Inflammatory macrophage (primary cell): ENCODE measurements around the gene PTPN11.
"Not testable (repeated sequence)": the region's sequence is repeated elsewhere in the genome, so short reads cannot be mapped to it uniquely, and the experiment has no call there.

Source experiments
- DNase-seq, 2 donors: peaks; one replicate each; pipeline ENCODE4 v3.0.0-alpha.2; 2020 to 2022

The PTPN11 gene

DNA sequence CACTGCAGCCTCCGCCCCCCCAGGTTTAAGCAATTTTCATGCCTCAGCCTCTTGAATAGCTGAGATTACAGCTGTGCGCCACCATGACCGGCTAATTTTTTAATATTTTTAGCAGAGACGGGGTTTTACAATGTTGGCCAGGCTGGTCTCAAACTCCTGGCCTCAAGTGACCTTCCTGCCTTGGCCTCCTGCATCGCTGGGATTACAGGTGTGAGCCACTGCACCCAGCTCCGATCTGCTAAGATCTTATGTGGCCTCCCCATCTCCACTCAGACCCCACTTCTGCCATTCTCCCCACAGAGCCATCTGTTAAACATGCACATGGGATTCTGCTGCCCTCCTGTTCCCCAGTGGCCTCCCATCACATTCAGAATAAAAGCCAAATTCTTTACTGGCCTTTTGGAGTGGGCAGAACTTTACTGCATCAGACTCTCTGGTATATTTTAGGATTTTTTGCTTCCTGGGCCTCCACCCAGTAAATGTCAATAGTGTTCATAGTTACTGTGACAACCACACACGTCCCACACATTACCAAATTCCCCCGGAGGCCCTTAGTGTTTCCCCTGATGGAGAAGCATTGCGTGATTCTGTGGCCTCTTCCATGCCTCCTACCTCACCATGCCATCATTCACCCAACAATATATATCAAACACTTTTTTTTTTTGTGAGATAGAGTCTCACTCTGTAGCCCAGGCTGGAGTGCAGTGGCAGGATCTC, 96.3 kb downstream of the PTPN11 start:
- peak in 1 of 2 donors; percentile 12 for DNase-seq

- no peak for DNase-seq
Observed at GRCh38 chr12:112515868-112516267, 97.1 kb downstream of the PTPN11 start.

- DNase-seq: no peak
Observed at GRCh38 chr12:112517730-112518364, 99.1 kb downstream of the PTPN11 start.

- DNase-seq: no peak
Observed at GRCh38 chr12:112518365-112518735, 99.6 kb downstream of the PTPN11 start.

DNA sequence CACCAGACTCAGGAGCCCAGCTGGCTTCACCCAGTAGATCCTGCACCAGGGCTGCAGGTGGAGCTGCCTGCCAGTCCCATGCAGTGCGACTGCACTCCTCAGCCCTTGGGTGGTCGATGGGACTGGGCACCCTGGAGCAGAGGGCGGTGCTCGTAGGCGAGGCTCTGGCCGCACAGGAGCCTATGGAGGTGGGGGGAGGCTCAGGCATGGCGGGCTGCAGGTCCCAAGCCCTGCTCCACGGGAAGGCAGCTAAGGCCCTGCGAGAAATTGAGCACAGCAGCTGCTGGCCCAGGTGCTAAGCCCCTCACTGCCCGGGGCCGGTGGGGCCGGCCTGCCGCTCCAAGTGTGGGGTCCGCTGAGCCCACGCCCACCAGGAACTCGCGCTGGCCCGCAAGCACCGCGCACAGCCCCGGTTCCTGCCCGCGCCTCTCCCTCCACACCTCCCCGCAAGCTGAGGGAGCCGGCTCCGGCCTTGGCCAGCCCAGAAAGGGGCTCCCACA, 101.1 kb downstream of the PTPN11 start:
- not testable (repeated sequence) for DNase-seq

DNA sequence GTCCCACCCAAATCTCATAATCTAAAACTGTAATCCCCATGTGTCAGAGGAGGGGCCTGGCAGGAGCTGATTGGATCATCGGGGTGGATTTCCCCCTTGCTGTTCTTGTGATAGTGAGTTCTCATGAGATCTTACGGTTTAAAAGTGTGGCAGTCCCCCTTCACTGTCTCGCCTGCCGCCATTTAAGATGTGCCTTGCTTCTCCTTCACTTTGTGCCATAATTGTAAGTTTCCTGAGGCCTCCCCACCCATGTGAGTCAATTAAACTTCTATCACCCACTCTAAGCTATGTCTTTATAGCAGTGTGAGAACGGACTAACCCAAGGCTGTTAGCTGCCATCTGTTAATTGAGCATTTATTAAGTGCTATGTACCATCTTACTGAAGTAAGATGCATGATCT, 105.1 kb downstream of the PTPN11 start:
- no peak for DNase-seq

DNA sequence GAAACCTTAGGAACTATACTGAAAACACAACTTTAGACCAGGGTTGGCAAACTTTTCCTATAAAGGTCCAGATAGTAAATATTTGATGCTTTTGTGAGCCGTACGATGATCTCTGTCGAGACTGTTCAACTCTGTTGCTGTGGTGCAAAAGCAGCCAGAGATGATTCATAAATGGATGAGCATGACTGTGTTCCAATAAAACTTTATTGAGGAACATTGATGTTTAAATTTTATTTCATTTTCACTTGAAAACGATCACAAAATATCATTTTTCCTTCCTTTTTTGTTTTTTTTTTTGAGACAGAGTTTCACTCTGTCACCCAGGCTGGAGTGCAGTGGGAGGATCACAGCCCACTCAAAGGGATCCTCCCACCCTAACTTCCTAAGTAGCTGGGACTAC, 105.5 kb downstream of the PTPN11 start:
- DNase-seq: no peak

DNA sequence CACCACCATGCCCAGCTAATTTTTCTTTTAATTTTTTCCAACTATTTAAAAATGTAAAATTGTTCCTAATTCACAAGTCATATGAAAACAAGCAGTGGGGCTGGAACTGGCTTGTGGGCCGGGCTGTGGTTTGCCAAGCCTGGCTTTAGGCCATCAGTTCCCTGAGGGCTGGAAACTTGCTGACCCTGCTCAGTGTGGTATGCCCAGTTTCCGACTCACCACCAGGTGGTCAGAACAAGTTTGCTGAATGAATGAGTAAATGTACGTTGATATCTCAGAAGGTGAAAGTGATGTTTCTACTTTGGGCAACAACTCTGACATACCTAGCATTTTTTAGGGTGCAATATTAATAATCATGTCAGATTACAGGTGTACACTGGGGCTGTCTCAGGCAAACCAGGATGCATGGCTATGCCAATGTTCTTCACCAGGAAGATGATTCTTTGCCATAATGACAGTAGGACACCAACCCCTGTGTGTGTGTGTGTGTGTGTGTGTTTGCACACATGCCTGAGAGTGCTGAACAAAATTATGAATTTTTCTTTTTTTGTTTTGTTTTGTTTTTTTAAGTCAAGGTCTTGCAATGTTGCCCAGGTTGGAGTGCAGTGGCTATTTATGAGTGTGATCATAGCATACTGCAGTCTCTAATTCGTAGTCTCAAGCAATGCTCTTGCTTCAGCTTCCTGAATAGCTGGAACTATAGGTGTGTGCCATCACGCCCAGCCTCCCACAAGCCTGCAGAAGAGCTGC, 106.1 kb downstream of the PTPN11 start:
- DNase-seq: no peak

DNA sequence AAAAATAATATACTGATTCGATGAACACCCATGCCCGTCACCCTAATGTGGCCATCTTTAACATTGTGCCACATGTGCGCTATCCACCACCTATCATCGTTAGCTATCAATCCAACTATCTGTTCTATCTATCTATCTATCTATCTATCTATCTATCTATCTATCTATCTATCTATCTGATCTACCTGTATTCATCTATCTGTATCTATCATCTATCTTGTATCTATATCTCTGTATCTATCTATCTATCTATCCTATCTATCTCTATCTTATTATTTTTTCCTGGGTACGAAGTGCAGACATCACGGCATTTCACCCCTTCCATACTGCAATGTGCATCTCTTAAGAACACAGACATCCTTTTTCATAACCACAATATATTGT, 106.7 kb downstream of the PTPN11 start:
- no peak for DNase-seq

DNA sequence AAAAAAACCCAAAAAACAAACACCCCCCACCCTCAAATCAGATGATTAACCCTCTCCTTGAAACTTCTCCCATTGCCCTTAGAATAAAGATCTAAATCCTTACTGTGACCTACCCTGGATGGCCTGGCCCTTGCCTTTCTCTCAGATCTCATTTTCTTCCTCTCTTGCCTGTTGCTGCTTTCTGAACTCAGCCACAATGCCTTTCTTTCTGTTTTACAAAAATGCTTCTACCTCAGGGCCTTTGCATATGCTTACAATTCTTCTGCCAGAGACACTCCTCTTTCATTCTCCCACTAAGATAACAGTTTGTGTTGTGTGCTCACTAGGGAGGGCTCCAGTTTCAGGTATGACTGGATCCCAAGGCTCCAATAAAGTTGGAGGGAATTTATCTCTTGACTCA, 108.3 kb downstream of the PTPN11 start:
- DNase-seq: no peak

GRCh38 chr12:112527501-112527900, 108.8 kb downstream of the PTPN11 start:
- DNase-seq: no peak

- no peak for DNase-seq
Observed at GRCh38 chr12:112528521-112528920, 109.8 kb downstream of the PTPN11 start.

GRCh38 chr12:112530941-112531340, 112.2 kb downstream of the PTPN11 start:
- DNase-seq: no peak

DNA sequence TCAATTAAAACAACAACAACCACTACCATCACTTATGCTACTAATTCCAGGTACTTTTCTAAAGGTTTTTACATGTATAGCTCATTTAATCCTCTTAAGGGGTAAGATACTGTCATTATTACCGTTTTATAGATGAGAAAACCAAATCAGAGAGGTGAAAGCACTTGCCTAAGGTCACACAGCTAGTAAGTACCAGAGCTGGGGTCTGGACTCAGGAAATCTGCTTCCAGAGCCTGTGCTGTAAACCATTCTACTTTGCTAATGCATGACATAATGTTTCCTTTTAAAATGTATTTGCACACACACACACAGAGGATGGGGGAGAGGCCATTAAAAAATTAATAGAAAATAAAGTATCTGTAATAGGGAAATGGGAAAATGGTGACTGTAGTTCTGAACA, 113.4 kb downstream of the PTPN11 start:
- DNase-seq: no peak

DNA sequence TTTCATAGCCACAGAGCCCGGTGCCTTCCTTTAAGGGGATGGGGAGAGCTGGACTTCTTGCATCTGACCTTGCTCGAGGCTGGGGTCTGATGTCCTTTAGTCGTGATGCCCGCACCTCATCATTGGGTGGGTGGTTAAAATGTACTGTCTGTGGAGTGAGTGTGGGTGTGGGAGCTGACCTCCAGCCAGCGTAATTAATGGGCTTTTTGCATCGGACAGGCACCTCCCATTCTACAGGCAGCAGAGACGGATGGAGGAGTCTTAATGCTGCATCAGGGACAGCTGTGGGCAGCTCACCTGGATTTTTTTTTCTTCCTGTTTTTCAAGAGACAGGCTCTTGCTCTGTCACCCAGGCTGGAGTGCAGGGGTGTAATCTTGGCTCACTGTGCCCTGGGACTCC, 114.8 kb downstream of the PTPN11 start:
- DNase-seq: no peak

DNA sequence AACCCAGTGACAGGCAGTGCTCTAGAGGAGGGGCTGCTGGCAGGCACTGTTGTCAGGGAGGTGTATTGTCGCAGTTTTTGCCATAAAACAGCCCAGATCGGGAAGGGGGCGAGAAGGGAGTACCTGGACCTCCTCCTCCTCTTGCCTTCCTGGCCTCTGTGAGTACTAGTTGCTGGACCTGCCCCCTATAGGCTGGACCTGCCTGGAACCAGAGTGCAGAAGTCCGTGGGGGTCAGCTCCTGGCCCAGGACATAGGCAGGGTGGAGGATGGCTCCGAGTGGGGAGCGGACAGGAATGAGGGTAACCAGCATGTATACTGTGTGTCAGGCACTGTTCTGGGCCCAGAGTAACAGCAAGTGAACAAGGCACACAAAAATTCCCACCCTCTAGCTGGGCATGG, 116.3 kb downstream of the PTPN11 start:
- DNase-seq: no peak

DNA sequence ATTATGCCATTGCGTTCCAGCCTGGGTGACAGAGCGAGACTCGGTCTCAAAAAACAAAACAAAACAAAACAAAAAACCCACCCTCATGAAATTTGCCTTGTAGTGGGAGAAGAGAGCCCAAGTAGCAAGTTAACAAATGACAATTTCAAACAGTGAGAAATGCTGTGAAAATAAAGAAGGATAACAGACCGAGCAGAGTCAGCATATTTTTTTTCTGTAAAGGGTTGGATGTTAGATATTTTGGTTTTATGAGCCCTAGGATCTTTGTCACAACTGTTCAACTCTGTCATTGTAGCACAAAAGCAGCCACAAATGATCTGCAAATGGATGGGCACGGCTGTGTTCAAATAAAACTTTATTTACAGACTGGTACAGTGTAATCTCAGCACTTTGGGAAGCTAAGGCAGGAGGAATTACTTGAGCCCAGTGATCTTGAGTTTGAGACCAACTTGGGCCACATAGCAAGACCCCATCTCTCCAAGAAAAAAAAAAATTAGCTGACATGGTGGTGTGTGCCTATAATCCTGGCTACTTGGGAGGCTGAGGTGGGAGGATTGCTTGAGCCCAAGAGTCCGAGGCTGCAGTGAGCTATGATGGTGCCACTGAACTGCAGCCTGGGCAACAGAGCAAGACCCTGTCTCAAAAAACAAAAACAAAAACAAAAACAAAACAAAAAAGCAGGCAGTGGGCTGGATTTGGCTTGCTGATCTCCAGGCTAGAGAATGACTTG, 117.1 kb downstream of the PTPN11 start:
- no peak for DNase-seq

DNA sequence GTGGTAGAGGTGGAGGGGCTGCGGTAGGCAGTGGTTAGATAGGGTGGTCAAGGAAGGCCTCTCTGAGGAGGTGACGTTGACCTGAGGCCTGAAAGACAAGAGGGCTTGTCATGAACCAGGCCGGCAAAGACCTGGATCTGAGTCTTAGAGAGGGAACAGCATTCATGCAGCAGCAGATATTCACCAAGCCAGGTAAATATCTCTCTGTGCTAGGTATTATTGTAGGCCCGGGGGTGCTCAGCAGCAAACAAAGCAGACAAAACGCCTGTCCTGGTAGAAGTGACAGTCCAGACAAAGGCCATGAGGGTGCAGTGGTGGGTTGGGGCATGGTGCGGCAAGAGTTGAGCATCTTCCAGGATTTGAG, 117.6 kb downstream of the PTPN11 start:
- DNase-seq: no peak

DNA sequence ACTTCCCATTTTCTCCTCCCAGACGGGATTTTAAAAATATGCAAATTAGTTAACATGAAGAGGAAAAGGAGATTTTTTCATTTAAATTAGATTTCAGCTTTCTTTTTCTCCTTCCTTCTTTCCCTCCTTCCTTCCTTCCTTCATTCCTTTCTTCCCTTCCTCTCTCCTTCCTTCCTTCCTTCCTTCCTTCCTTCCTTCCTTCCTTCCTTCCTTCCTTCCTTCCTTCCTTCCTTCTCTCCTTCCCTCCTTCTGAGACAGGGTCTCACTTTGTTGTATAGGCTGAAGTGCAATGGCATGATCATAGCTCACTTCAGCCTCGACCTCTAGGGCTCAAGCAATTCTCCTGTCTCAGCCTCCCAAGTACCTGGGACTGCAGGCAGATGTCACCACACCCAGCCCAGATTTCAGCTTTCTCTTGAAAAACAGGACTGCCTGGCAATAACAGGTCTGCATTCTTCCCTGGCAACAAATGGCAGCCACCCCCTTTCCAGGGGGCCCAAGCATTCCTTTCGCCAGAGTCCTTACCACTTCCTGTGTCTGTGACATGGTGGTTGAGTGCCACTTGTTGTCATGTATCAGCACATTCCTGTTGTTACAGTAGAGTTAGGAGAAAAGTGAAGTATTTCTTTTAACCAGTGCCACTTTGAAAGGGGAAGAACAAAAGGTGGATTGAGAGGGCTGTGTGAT, 119.1 kb downstream of the PTPN11 start:
- no peak for DNase-seq

GRCh38 chr12:112538740-112539139, 120.0 kb downstream of the PTPN11 start:
- no peak for DNase-seq

DNA sequence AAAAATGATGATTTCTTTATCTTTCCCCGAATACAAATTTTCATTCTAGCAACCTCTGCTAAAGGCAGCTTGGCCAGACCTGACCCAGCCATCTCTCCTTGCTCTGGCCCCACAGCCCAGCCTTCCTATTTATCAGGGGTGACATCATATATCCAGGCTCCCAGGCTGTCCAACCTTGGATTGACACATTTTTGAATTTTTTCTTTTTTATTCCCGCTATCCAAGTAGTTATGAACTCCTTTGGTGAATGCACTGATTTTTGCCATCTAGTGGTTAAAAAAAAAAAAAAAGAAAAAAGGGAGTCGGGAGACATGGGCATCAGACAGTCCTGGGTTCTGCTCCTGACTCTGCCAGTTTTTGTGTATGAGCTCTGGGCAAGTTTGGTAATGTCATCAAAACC, 120.5 kb downstream of the PTPN11 start:
- DNase-seq: no peak

DNA sequence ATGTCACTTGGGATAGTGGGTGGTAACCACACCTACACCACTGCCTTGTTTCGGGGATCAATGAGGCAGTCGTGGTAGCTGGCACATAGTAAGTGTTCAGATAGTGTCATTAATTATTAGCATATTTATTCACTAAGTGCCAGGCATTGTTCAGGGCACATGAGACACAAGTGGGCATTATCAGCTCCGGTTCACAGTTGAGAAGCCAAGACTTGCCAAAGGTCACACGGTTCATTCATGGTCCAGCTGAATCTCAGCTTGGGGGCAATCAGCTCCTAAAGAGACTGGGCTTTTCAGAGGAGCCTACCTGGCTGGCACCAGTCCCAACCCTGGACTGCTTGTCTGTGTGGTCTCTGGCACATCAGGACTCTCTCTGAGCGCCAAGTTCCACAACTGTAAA, 121.3 kb downstream of the PTPN11 start:
- DNase-seq: no peak

- DNase-seq: no peak
Observed at GRCh38 chr12:112543751-112544150, 125.0 kb downstream of the PTPN11 start.
